ENCODE results near the gene THADA. TPM values are rescaled to one million over a fixed set of nuclear protein-coding genes. Genes with fewer than 3 reads are reported as not detected.

The THADA gene, protein sequence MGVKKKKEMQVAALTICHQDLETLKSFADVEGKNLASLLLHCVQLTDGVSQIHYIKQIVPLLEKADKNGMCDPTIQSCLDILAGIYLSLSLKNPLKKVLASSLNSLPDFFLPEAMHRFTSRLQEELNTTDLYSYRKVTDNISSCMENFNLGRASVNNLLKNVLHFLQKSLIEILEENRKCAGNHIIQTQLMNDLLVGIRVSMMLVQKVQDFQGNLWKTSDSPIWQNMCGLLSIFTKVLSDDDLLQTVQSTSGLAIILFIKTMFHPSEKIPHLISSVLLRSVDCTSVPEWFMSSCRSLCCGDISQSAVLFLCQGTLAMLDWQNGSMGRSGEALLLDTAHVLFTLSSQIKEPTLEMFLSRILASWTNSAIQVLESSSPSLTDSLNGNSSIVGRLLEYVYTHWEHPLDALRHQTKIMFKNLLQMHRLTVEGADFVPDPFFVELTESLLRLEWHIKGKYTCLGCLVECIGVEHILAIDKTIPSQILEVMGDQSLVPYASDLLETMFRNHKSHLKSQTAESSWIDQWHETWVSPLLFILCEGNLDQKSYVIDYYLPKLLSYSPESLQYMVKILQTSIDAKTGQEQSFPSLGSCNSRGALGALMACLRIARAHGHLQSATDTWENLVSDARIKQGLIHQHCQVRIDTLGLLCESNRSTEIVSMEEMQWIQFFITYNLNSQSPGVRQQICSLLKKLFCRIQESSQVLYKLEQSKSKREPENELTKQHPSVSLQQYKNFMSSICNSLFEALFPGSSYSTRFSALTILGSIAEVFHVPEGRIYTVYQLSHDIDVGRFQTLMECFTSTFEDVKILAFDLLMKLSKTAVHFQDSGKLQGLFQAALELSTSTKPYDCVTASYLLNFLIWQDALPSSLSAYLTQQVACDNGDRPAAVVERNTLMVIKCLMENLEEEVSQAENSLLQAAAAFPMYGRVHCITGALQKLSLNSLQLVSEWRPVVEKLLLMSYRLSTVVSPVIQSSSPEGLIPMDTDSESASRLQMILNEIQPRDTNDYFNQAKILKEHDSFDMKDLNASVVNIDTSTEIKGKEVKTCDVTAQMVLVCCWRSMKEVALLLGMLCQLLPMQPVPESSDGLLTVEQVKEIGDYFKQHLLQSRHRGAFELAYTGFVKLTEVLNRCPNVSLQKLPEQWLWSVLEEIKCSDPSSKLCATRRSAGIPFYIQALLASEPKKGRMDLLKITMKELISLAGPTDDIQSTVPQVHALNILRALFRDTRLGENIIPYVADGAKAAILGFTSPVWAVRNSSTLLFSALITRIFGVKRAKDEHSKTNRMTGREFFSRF (N-terminal part only)
- 38.8 and 40.4 TPM in 2 replicates for total RNA-seq

GRCh38 chr2:43595603-43596412, at the start of gene THADA:
Gene THADA (minus strand): TSS chr2:43596038. CDS start chr2:43592392, 3,646 bp downstream.
- intact Hi-C loops (cut with micrococcal nuclease): loop anchor here (1.0 to 2.0 kb wide), 6 partner anchors 13 to 786 kb away; partner anchors contain the start of genes DYNC2LI1, PLEKHH2, PPM1B and ZFP36L2

DNA sequence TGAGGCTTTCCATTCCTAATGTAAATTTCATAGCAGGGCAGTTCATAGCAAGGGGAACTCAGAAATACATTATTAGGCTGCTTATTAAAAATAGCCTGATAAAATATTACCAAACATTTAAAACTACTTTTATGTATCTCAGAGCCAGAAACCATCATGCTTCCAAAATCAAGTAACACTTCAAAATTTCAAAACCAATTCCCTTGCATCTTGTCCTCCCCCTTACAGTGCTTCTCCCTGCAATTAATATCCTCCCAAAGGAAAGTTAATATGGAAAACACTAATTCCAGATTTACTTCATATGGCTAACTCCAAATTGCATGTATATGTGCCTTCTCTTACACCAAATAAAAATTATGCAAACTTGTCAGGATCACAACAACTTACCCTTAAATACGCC, 47.8 kb upstream of the THADA start:
- intact Hi-C loops (cut with micrococcal nuclease): no loop called here

GRCh38 chr2:43642363-43642762, 46.5 kb upstream of the THADA start:
- intact Hi-C loops (cut with micrococcal nuclease): no loop called here

DNA sequence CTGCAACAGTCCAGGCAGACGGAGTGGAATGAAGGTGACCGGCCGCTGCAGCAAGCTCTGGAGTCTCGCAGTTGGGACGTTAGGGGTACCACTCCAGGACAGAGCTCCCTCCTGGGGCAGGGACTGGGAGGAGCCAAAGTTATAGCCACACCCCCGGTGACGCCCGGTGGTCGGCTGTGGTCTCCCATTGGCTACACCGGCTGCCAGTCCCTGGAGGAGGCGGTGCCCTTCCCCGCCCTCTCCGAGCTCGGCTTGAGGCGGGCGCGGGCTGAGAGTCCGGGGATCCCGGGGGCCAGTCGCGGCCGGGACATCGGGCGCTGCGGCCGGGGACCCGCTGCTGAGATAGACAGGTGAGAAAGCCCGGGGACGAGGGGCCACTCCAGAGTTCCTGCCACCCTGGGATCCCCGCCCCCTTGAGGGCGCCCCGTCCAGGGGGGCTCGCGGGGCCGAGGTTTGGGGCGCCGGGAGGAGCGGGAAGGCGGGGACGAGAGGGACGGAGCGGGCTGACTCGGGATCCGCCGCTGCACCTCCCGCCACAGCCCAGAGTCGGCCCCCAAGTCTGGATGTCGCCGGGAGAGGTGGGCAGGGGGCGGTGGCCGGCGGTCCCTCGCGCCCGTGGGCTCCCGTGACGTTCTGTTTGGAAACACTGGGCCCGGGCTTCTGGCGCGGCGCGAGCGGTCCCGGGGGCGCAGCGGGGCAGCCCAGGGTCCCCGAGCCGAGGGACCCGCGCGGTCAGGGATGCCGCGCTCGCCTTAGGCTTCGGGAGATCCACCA, 41.4 kb upstream of the THADA start, which contains the start of gene PLEKHH2:
PLEKHH2 (plus strand) TSS at position 231 of the 774 bp plus-strand sequence. CDS start 7,414 bp downstream, outside the sequence.
- intact Hi-C loops (cut with micrococcal nuclease): loop anchor here (1.0 to 5.0 kb wide), 3 partner anchors 41 to 1275 kb away; partner anchors contain the start of genes COX7A2L, DYNC2LI1 and THADA

GRCh38 chr2:43636621-43637020, 40.8 kb upstream of the THADA start:
- intact Hi-C loops (cut with micrococcal nuclease): loop anchor here (1.0 to 5.0 kb wide), 3 partner anchors 40 to 1274 kb away; partner anchors contain the start of genes COX7A2L, DYNC2LI1 and THADA

- intact Hi-C loops (cut with micrococcal nuclease): loop anchor here (2.0 to 5.0 kb wide), 2 partner anchors 139 to 1274 kb away; partner anchors contain the start of genes COX7A2L and DYNC2LI1
These were observed 40.3 kb upstream of the THADA start for GRCh38 chr2:43636153-43636552.

DNA sequence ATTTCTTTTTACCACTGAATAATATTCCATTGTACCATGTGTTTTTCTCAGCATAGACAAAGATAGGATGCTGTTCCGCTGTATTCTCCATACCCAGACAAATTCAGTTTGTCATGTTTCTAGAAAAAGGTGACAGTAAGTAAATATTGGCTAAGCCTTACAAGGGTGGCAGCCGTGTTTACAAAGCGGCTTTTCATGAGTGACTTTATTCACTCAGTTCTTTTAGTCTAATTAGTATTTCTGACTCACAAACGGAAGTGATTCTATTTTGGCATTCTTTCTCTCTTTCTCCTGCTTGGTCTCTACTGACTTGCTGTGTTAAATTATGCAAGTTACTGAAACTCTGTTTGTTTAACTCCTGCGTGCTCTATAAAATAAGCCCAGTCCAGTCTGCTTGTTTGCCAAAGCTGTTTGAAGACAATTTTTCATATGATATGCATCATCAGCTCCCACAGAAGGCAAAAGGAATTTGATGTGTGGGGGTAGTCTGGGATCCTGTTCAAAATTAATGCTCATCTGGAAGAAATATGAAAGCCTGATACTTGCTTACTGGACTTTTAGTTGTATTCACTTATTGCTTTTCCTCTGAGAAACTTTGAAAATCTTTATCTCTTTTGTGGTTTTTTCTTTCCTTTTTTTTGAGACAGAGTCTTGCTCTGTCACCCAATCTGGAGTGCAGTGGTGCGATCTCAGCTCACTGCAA, 38.9 kb upstream of the THADA start:
- intact Hi-C loops (cut with micrococcal nuclease): loop anchor here (5.0 kb wide), 1 partner anchor 1272 kb away; the partner anchor contains the start of gene COX7A2L

- intact Hi-C loops (cut with micrococcal nuclease): no loop called here
These were observed 35.9 kb upstream of the THADA start for GRCh38 chr2:43631618-43632317.

DNA sequence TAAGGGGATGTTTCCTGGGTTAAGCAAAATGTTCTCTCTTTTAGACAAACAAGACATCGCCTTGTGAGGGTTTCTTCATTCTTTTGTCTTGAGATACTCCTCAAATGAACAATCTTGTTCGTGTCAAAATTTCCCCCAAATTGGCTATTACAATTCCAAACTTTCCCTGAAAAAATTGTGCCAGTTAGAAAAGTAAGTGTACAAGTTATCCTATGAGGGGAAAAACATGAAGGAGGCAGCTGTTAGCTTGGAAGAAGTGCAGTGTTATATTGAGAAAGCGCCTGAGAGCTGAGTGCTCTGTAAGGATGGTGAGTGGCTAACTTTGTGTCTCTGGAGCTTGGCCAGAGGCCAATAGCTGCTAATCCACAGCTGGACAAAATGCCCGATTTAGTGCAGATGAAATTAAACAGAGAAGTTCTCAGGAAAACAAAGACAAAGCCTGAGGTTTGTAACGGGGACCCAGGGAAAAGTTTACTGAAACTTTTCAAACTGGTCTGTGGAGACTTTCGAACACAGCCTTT, 27.2 kb upstream of the THADA start:
- intact Hi-C loops (cut with micrococcal nuclease): no loop called here

GRCh38 chr2:43619511-43619910, 23.7 kb upstream of the THADA start:
- intact Hi-C loops (cut with micrococcal nuclease): no loop called here

GRCh38 chr2:43616967-43617680, 21.3 kb upstream of the THADA start:
- intact Hi-C loops (cut with micrococcal nuclease): no loop called here

DNA sequence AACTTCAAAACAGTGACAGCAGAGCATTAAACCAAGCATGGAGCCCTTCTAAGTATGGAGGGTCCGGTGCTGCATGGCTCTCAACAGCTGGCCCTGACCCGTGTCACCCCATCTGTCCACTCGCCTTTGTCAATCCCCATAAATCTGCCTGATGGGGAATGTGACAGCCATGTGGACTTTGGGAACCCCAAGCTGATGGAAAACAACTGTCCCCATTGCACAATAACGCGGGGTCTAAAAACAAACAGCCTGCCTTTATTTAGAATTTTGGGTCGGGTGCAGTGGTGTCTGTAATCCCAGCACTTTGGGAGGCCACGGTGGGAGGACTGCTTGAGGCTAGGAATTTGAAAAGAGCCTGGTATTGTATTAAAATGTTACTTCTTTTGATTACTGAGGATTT, 17.1 kb upstream of the THADA start:
- intact Hi-C loops (cut with micrococcal nuclease): loop anchor here (1.0 kb wide), 1 partner anchor 265 kb away; no protein-coding TSS in a partner anchor

- intact Hi-C loops (cut with micrococcal nuclease): loop anchor here (1.0 kb wide), 1 partner anchor 266 kb away; no protein-coding TSS in a partner anchor
These were observed 16.4 kb upstream of the THADA start for GRCh38 chr2:43611987-43612894.

DNA sequence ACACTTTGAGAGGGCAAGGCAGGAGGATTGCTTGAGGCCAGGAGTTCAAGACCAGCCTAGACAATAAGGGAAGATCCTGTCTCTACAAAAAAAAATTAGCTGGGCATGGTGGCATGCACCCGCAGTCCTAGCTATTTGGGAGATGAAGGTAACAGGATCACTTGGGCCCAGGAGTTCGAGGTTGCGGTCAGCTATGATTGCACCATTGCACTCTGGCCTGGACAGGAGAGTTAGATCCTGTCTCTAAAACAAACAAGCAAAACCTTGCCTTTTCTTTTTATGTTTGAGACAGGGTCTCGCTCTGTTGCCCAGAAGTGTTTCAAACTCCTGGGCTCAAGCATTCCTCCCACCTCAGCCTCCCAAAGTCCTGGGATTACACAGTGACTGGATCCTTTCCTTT, 14.5 kb upstream of the THADA start:
- intact Hi-C loops (cut with micrococcal nuclease): no loop called here

GRCh38 chr2:43609290-43609918, 13.6 kb upstream of the THADA start:
- intact Hi-C loops (cut with micrococcal nuclease): loop anchor here (1.0 kb wide), 4 partner anchors 13 to 781 kb away; partner anchors contain the start of gene THADA

All from T-helper 2 cell treated with Interferon-gamma antibody and Interleukin-4, amounts not matched to agents 100 ng/mL and 5 ng/mL, for 36 hours (primary cell).